Activated CD8-positive, alpha-beta T cell treated with anti-CD3 and anti-CD28 coated beads for 36 hours (primary cell): ENCODE data around the gene SDHAF1. TPM values are rescaled to one million over a fixed set of nuclear protein-coding genes. Genes with fewer than 3 reads are reported as not detected.
"Not testable (repeated sequence)": the region's sequence is repeated elsewhere in the genome, so short reads cannot be mapped to it uniquely, and the experiment has no call there.

Experiments used
- ATAC-seq: fragments of 200-7000 bp; cut with Tn5 transposase; one replicate; pipeline ENCODE4 v1.10.0; 2021; ENCODE audit warnings: mild to moderate bottlenecking, moderate library complexity
- CTCF ChIA-PET: fragments of 350-600 bp; sonication (Branson Sonifier 250); formaldehyde crosslinking; loops from one replicate; lab custom pipeline; 2021; ENCODE audit warnings: antibody characterized with exemption; lab: Charles Lee
- POLR2A ChIA-PET: fragments of 350-600 bp; sonication (Branson Sonifier 250); formaldehyde crosslinking; loops from one replicate; lab custom pipeline; 2021; ENCODE audit warnings: antibody characterized with exemption; lab: Charles Lee
- DNase-seq: peaks from one replicate; pipeline ENCODE4 v3.0.0-alpha.2; 2020
- H3K27ac Mint-ChIP-seq: one replicate; pipeline ENCODE4 v1.8.0; 2021; ENCODE audit warnings: mild to moderate bottlenecking, mixed read lengths
- H3K27me3 Mint-ChIP-seq: one replicate; pipeline ENCODE4 v1.8.0; 2021; ENCODE audit warnings: mixed read lengths
- H3K36me3 Mint-ChIP-seq: one replicate; pipeline ENCODE4 v1.8.0; 2021; ENCODE audit warnings: low read depth, mixed read lengths
- H3K4me1 Mint-ChIP-seq: one replicate; pipeline ENCODE4 v1.8.0; 2021; ENCODE audit warnings: low read depth, mixed read lengths
- H3K4me3 Mint-ChIP-seq: one replicate; pipeline ENCODE4 v1.8.0; 2021; ENCODE audit warnings: mild to moderate bottlenecking, moderate library complexity, mixed read lengths
- H3K9me3 Mint-ChIP-seq: one replicate; pipeline ENCODE4 v1.8.0; 2021; ENCODE audit warnings: mixed read lengths
- CTCF ChIP-seq: fragments of 200-600 bp; IDR thresholded peaks from one replicate; pipeline ENCODE4 v1.8.0; 2022; ENCODE audit warnings: antibody characterized with exemption, mild to moderate bottlenecking
- intact Hi-C: fragments of 100-400 bp; cut with micrococcal nuclease; formaldehyde crosslinking; loops from one replicate; pipeline ENCODE4 v1.10.0; 2022
- total RNA-seq, 2 experiments: library from RNA; stranded (reverse); gene quantifications; one replicate each; pipeline ENCODE4 v1.2.3, GENCODE V29; 2021

Gene SDHAF1
- total RNA-seq, 2 experiments from 2014 or later: 22.8 to 24.7 TPM

- no peaks in the 10 kb centered on the region for H3K4me1 Mint-ChIP-seq
- CTCF ChIA-PET: interaction anchor here (0.5 to 1.5 kb wide), 4 partner anchors 10 to 35 kb away, joined by 3 to 5 read pairs (median 4); no protein-coding TSS in a partner anchor
- H3K27ac Mint-ChIP-seq: no peak overlapping the region
- POLR2A ChIA-PET: no interaction called here
- ATAC-seq: peak; percentile 93
- no peaks in the 10 kb centered on the region for H3K36me3 Mint-ChIP-seq
- peak; percentile 60 for TF ChIP-seq CTCF
- peaks cover 15% of the 10 kb centered on the region for H3K27me3 Mint-ChIP-seq
- H3K9me3 Mint-ChIP-seq: no peaks in the 10 kb centered on the region
- DNase-seq: peak; percentile 71
- H3K4me3 Mint-ChIP-seq: no peak overlapping the region
- intact Hi-C loops: no loop called here
These were observed 17.4 kb upstream of the SDHAF1 start for GRCh38 chr19:35977446-35978222.

GRCh38 chr19:35978271-35978670 lies 16.7 kb upstream of the SDHAF1 start:
- ATAC-seq (no peak), DNase-seq (no peak)
- no peak for TF ChIP-seq CTCF
- Mint-ChIP-seq H3K4me3 (no peak overlapping the region), H3K27me3 (peaks cover 19% of the 10 kb centered on the region), H3K4me1 (no peaks in the 10 kb centered on the region), H3K36me3 (no peaks in the 10 kb centered on the region), H3K27ac (no peak overlapping the region), H3K9me3 (no peaks in the 10 kb centered on the region)
- CTCF ChIA-PET: interaction anchor here (0.5 kb wide), 1 partner anchor 13 kb away, joined by 3 read pairs; no protein-coding TSS in a partner anchor
- intact Hi-C loops: no loop called here
- POLR2A ChIA-PET: interaction anchor here (1.0 kb wide), 1 partner anchor 19 kb away, joined by 4 read pairs; no protein-coding TSS in a partner anchor

GRCh38 chr19:35978832-35979365 lies 16.1 kb upstream of the SDHAF1 start:
- Mint-ChIP-seq H3K9me3 (no peaks in the 10 kb centered on the region), H3K27ac (no peak overlapping the region), H3K4me3 (no peak overlapping the region), H3K36me3 (no peaks in the 10 kb centered on the region), H3K4me1 (no peaks in the 10 kb centered on the region), H3K27me3 (peaks cover 24% of the 10 kb centered on the region)
- POLR2A ChIA-PET: interaction anchor here (1.0 kb wide), 1 partner anchor 20 kb away, joined by 4 read pairs; no protein-coding TSS in a partner anchor
- CTCF ChIA-PET: no interaction called here
- TF ChIP-seq CTCF: no peak
- intact Hi-C loops: no loop called here
- ATAC-seq: no peak
- no peak for DNase-seq

DNA sequence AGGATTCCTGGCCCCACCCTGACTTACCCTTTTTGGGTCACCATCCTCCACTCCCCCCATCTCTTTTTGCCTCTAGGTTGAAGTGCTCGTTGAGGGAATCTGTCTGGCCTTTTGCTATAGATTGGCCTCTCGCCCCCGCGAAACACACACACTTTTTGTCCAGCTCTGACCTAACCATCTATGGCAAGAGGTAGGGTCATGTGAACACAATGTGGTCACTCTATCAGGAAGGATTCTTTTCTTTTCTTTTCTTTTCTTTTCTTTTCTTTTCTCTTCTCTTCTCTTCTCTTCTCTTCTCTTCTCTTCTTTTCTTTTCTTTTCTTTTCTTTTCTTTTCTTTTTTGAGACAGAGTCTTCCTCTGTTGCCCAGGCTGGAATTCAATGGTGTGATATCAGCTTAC lies 14.0 kb upstream of the SDHAF1 start:
- H3K4me1 Mint-ChIP-seq, DNase-seq, H3K9me3 Mint-ChIP-seq, intact Hi-C loops, H3K27ac Mint-ChIP-seq, ATAC-seq, H3K36me3 Mint-ChIP-seq, H3K4me3 Mint-ChIP-seq: not testable (repeated sequence)
- POLR2A ChIA-PET: interaction anchor here (0.6 to 1.4 kb wide), 2 partner anchors 12 to 77 kb away, joined by 3 to 7 read pairs; no protein-coding TSS in a partner anchor
- H3K27me3 Mint-ChIP-seq: peaks cover 38% of the 10 kb centered on the region
- CTCF ChIA-PET: interaction anchor here (1.0 kb wide), 2 partner anchors 14 to 22 kb away, joined by 3 to 4 read pairs; no protein-coding TSS in a partner anchor

DNA sequence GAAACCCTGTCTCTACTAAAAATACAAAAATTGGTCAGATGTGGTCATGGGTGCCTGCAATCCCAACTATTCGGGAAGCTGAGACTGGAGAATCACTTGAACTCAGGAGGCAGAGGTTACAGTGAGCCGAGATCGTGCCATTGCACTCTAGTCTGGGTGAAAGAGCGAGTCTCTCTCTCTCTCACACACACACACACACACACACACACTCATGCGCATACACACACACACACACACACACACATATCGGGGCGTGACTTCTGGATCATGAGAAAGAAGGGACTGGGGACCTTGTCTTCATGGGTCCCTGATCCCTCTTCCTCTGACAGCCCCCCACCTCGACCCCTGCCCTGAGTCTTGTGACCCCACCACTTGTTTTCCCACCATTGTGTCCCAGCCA lies 11.8 kb upstream of the SDHAF1 start:
- no peaks in the 10 kb centered on the region for H3K36me3 Mint-ChIP-seq
- POLR2A ChIA-PET: interaction anchor here (0.5 kb wide), 1 partner anchor 504 kb away, joined by 3 read pairs; no protein-coding TSS in a partner anchor
- peaks cover 3% of the 10 kb centered on the region for H3K4me1 Mint-ChIP-seq

More for the DNA sequence above, 11.8 kb upstream of the SDHAF1 start:
- no peak for DNase-seq
- CTCF ChIA-PET: no interaction called here
- intact Hi-C loops: no loop called here
- H3K27ac Mint-ChIP-seq: no peak overlapping the region
- no peak for ATAC-seq
- no peaks in the 10 kb centered on the region for H3K9me3 Mint-ChIP-seq
- no peak for TF ChIP-seq CTCF
- H3K4me3 Mint-ChIP-seq: no peak overlapping the region
- H3K27me3 Mint-ChIP-seq: peaks cover 45% of the 10 kb centered on the region
